NCI-H2196 treated with DMSO at 0.1 percent for 48 hours (cell line): Measurements from ENCODE around the gene OSBPL1A.

Experiments
- DNase-seq: peaks from one replicate; lab custom pipeline; 2025; ENCODE audit not compliant: unreplicated experiment; lab: John Stamatoyannopoulos, UW

OSBPL1A gene

GRCh38 chr18:24270358-24270936, 127.2 kb downstream of the OSBPL1A start:
- no peak for DNase-seq

DNA sequence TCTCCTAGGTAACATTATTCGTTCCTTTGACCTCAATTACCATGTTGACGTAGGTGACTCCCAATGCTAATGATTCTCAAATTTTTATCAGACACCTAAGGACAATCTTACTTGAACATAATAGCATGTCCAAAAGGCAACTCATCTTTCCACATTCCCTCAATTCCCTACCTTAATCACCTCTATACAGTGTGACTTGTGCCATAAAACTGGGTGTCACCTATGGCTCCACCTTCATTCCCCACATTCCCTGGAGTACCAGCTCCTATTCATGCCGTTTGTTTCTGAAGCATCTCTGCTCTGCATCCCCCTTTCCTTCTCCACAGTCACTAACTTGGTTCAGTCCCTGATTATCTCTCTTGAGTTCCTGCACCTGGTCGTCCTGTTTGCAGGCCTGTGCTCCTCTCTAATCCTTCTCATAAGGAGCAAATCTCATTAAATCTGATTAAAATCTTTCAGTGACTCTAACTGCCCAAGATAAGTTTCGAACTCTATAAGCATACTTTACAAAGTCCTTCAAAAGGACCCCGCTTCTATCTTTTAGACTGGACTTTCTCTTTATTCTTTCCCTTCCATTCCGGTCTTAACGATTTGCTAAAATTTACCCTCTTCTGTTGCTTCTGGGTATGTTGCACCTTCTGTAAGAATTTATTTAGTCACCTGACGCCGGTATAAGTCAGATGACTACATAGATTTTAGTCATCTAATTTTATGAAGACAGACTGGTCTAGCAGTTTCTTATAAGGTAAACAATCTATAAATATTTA, 128.7 kb downstream of the OSBPL1A start:
- DNase-seq: no peak

GRCh38 chr18:24267878-24268277, 129.7 kb downstream of the OSBPL1A start:
- DNase-seq: no peak

DNA sequence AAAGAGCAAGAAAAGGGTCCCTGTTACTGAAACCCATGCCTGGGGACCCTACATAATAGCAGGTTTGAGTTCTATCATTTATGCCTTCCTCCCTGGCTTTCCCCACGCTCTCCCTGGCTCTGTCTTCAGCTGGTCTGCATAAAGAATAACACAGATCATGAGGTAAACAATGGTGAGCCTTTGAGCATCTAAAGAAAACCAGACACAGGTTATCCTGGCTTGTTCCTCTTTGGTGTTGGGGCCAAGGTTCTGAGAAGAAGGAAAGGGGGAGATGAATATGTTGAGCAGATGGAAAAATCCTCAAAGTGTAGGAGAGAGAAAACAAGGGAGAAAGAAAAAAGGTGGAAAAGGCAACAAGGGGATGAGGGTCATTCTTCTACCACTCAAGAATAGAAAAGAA, 131.5 kb downstream of the OSBPL1A start:
- no peak for DNase-seq

- no peak for DNase-seq
Observed at GRCh38 chr18:24265502-24266064, 132.0 kb downstream of the OSBPL1A start.

DNA sequence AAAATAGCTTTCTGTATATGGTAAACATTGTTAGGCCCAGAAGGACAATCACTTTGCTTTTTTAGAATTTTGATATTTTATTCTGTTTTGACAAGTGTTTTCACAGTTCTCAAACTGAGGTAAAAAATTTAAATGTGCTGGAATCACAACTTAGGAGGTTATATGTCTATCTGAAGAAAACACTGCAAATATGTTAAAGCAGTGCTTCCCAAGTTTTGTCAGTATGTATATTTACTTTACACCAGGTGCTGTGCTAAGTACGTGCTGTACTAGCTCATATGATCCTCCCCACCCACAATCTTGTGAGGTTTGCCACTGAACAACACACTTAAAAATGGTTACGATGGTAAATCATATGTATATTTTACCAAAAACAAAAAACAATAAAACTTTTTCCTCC, 134.6 kb downstream of the OSBPL1A start:
- DNase-seq: no peak

- no peak for DNase-seq
Observed at GRCh38 chr18:24262087-24262486, 135.5 kb downstream of the OSBPL1A start.

DNA sequence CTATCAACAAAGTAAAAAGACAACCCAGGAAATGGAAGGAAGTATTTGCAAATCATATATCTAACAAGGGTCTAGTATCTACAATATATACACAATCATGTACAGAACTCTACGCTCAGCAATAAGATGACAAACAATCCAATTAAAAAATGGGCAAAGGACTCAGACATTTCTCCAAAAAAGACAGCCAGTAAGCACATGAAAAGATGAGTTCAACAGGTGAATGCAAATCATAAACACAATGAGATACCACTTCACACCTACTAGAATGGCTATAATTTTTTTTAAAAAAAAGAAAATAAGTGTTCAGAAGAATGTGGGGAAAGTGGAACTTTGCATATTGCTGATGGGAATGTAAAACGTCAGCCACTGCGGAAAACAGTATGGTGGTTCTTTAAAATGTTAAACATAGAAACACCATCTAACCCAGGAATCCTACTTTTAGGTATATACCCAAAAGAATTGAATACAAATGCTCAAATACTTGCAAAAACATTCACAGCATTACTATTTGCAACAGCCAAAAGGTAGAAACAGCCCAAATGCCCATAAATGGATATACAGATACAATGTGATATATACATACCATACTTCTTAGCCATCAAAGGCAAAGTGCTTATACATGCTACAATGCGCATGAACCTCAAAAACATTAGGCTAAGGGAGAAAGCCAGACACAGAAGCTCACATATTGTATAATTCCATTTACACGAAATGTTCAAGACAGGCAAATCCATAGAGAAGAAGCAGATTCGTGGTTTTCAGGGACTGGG, 137.6 kb downstream of the OSBPL1A start:
- DNase-seq: no peak

- DNase-seq: no peak
Observed at GRCh38 chr18:24254071-24254470, 143.6 kb downstream of the OSBPL1A start.

- no peak for DNase-seq
Observed at GRCh38 chr18:24249716-24250115, 147.9 kb downstream of the OSBPL1A start.

DNA sequence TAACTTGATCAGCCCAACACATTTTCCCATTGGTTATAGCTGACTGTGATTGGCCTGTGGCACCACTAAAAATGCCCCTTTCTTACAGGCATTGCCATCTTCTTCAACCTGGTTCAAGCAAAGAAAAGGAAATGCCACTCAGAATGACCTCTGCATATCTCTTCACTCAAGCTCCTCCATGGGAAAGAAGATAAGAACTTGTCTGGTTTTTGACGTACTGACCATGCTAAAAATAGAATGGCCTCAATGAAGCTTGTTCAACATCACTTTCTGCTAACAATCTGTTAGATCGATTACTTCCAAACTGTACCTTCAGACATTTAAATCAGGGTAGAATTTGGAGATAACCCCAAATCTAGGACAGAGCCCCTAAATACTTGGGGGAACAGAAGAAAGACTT, 149.3 kb downstream of the OSBPL1A start:
- no peak for DNase-seq

DNA sequence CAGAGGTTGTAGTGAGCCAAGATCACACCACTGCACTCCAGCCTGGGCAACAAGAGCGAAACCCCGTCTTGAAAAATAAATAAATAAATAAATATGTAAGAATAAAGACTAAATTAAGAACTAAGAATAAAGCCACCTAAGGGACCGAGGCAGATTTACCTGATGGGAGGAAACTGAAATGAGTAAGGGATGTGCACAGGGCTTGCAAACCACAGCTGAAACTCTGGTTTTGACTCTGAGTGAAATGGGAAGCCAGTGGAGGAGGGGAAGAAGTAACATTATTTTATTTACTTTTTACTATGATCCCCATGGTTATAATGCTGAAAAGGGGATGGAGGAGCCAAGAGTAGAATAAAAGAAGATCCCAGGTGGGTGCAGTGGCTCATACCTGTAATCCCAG, 151.5 kb downstream of the OSBPL1A start:
- DNase-seq: no peak

GRCh38 chr18:24244698-24245097, 152.9 kb downstream of the OSBPL1A start:
- no peak for DNase-seq

DNA sequence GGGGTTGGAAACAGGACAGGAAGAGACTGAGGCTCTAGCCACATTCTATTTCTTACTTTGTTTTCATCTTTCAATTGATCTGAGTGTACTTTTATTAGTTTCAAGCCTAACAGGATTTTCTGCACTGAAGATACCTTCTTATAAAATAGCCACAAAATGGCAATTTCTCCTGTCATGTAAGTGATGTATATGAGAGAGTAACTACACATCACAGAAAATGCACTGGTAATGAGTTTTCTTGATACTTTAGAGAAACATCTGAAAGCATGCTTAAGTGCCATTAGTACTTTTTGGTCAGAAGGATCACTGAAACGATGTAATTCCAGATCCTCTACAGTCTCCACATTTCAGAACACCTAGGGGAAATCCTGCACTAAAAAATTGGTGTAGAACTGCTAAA, 153.9 kb downstream of the OSBPL1A start:
- DNase-seq: no peak

DNA sequence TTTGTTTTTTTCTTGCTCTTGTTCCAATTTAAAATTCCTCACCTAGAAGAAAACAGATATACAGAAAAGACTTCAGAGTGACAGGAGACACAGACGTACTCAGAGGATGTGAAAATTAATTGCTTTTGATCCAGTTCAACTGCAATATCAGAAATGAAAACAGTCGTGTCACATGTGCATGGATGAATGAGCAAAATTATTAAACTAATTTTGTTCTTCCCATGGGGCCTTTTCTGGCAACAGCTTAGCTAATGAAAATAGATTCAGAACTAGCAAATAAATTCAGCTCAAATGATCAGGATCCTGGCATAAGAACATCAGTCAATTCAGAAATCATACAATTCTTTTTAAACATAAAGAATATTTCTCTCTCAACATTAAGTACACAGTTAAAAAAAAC, 158.3 kb downstream of the OSBPL1A start:
- DNase-seq: no peak

DNA sequence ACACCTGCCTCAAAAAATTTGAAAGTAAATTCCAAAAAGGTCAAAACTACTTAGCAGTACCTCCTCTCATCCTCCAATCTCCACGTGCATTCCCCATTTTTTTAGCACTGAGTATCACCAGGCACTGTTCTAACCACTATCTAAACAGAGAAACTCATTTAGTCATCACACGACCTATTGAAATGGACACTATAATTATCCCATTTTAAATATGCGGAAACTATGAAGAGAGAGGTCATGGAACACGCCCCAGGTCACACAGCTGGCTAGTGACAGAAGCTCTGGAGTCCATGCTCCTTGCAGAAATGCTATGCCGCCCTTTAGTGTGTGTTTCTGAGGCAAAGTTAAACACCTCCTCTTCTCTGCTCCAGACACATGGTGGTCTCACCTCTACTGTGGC, 159.2 kb downstream of the OSBPL1A start:
- DNase-seq: no peak

GRCh38 chr18:24234850-24235418, 162.7 kb downstream of the OSBPL1A start:
- DNase-seq: no peak

DNA sequence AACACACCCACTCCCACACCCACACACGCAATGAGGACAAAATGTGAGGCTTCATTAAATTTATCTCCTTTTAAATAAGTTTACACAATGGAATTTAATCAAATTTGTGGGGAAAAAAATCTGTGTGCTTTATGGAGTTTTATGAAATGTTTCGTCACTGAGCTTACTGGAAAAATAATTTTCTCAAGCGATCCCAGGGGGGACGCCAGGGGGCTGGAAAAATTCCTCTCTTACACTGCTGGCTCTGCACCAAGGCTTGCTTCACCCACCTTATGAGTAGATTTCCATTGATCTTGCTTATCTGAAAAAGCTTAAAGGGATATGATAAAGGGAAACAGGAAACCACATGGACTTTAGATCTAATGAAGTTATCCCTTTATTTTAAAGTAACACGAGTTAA, 163.3 kb downstream of the OSBPL1A start:
- DNase-seq: no peak

DNA sequence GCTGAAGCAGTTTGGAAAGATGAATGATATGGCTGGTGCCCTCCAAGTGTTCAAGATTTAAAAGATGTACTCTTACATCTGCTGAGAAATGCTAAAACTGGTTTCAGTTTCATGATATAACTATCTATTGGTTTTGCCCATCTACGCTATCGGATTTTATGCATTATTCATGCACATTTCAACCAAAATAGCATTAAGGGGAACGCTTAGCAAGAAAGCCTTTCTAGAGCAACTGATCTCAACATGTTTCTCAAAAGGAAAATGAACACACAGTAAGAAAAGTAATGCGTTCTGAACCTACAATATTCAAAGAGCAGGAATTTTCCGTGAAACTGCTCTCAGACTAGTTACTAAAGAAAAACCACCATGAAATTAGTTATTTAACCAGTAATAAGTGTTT, 164.8 kb downstream of the OSBPL1A start:
- DNase-seq: no peak

- DNase-seq: no peak
Observed at GRCh38 chr18:24231773-24232735, 165.6 kb downstream of the OSBPL1A start.
